HEK293 (cell line): ENCODE data around the gene SELENOT.

ENCODE experiments used
- CTCF ChIA-PET: fragments of 350-600 bp; formaldehyde crosslinking; extraction: SDS; loops from one replicate; lab custom pipeline; 2021; ENCODE audit warnings: antibody characterized with exemption; lab: Yijun Ruan, JAX
- POLR2A ChIA-PET: fragments of 300-600 bp; formaldehyde crosslinking; extraction: SDS; loops from one replicate; lab custom pipeline; 2020; ENCODE audit warnings: antibody characterized with exemption, inconsistent platforms; lab: Yijun Ruan, JAX
- H3K27ac ChIP-seq: fragments of 200-500 bp; sonication (Bioruptor generic); 2 replicates; pipeline ENCODE4 v1.5.1; 2014; ENCODE audit warnings: low read depth, low read length, control low read depth, inconsistent platforms; ENCODE audit errors: extremely low read depth
- H3K36me3 ChIP-seq, 2 experiments: fragments of 200-500 bp in 1 of 2; sonication (Bioruptor generic) in 1 of 2; 1 replicate in 1 of 2; 2 replicates in 1 of 2; pipeline ENCODE4 v1.5.1; 2014 to 2017; ENCODE audit warnings: inconsistent platforms in 2 of 2, low read length in 2 of 2; ENCODE audit not compliant: control insufficient read depth in 2 of 2, insufficient read depth in 1 of 2
- H3K4me1 ChIP-seq: fragments of 200-500 bp; sonication (Bioruptor generic); 2 replicates; pipeline ENCODE4 v1.5.1; 2014; ENCODE audit warnings: mild to moderate bottlenecking, low read length, inconsistent platforms; ENCODE audit not compliant: control insufficient read depth, insufficient read depth
- H3K4me3 ChIP-seq: 2 replicates; pipeline ENCODE4 v1.5.1; 2011; ENCODE audit warnings: low read depth, mild to moderate bottlenecking, control low read depth, low read length, moderate library complexity
- H3K9me3 ChIP-seq: fragments of 200-500 bp; sonication (Bioruptor generic); 2 replicates; pipeline ENCODE4 v1.5.1; 2014; ENCODE audit warnings: low read depth, low read length, inconsistent platforms; ENCODE audit not compliant: control insufficient read depth, insufficient read depth
- KLF1 ChIP-seq: fragments of 450-650 bp; formaldehyde crosslinking; IDR thresholded peaks from 2 replicates; pipeline ENCODE4 v1.5.1; 2016; ENCODE audit warnings: missing biosample characterization, missing genetic modification characterization
- MEIS1 ChIP-seq: sonication (generic); formaldehyde crosslinking; IDR thresholded peaks from 2 replicates; pipeline ENCODE4 v1.8.1; 2022; ENCODE audit warnings: missing genetic modification reagents, mild to moderate bottlenecking, borderline replicate concordance
- MYNN ChIP-seq: fragments of 450-650 bp; formaldehyde crosslinking; IDR thresholded peaks from 2 replicates; pipeline ENCODE4 v1.5.1; 2016; ENCODE audit warnings: missing biosample characterization, missing genetic modification characterization, borderline replicate concordance
- PRDM1 ChIP-seq: fragments of 450-650 bp; formaldehyde crosslinking; IDR thresholded peaks from 2 replicates; pipeline ENCODE4; 2016; ENCODE audit warnings: missing biosample characterization, missing genetic modification characterization
- REST ChIP-seq: fragments of 450-650 bp; formaldehyde crosslinking; IDR thresholded peaks from 2 replicates; pipeline ENCODE4 v1.5.1; 2016; ENCODE audit warnings: missing biosample characterization, missing genetic modification characterization
- ZBTB44 ChIP-seq: fragments of 450-650 bp; IDR thresholded peaks from 2 replicates; pipeline ENCODE4 v1.5.1; 2018; ENCODE audit warnings: missing biosample characterization, mild to moderate bottlenecking, missing genetic modification characterization
- ZIC2 ChIP-seq: fragments of 450-650 bp; formaldehyde crosslinking; IDR thresholded peaks from 2 replicates; pipeline ENCODE4 v1.5.1; 2016; ENCODE audit warnings: missing biosample characterization, missing genetic modification characterization
- ZNF10 ChIP-seq: fragments of 450-650 bp; formaldehyde crosslinking; IDR thresholded peaks from 2 replicates; pipeline ENCODE4 v1.5.1; 2017; ENCODE audit warnings: missing biosample characterization, missing genetic modification characterization
- ZNF155 ChIP-seq: fragments of 450-650 bp; formaldehyde crosslinking; IDR thresholded peaks from 2 replicates; pipeline ENCODE4 v1.5.1; 2016; ENCODE audit warnings: missing biosample characterization, missing genetic modification characterization
- ZNF157 ChIP-seq: fragments of 450-650 bp; formaldehyde crosslinking; IDR thresholded peaks from 2 replicates; pipeline ENCODE4 v1.5.1; 2016; ENCODE audit warnings: missing biosample characterization, missing genetic modification characterization
- ZNF174 ChIP-seq: fragments of 450-650 bp; formaldehyde crosslinking; IDR thresholded peaks from 2 replicates; pipeline ENCODE4 v1.5.0; 2017; ENCODE audit warnings: missing biosample characterization, mild to moderate bottlenecking, missing genetic modification characterization
- ZNF221 ChIP-seq: fragments of 450-650 bp; formaldehyde crosslinking; IDR thresholded peaks from 2 replicates; pipeline ENCODE4 v1.5.1; 2017; ENCODE audit warnings: missing biosample characterization, missing genetic modification characterization, borderline replicate concordance
- ZNF223 ChIP-seq: fragments of 450-650 bp; formaldehyde crosslinking; IDR thresholded peaks from 2 replicates; pipeline ENCODE4 v1.5.1; 2016; ENCODE audit warnings: missing biosample characterization, missing genetic modification characterization
- ZNF248 ChIP-seq: fragments of 450-650 bp; formaldehyde crosslinking; IDR thresholded peaks from 2 replicates; pipeline ENCODE4 v1.5.1; 2017; ENCODE audit warnings: missing biosample characterization, missing genetic modification characterization
- ZNF26 ChIP-seq: fragments of 450-650 bp; formaldehyde crosslinking; IDR thresholded peaks from 2 replicates; pipeline ENCODE4 v1.5.1; 2016; ENCODE audit warnings: missing biosample characterization, missing genetic modification characterization
- ZNF350 ChIP-seq: fragments of 450-650 bp; formaldehyde crosslinking; IDR thresholded peaks from 2 replicates; pipeline ENCODE4 v1.5.0; 2017; ENCODE audit warnings: missing biosample characterization, mild to moderate bottlenecking, missing genetic modification characterization
- ZNF521 ChIP-seq: fragments of 450-650 bp; formaldehyde crosslinking; IDR thresholded peaks from 2 replicates; pipeline ENCODE4 v1.5.1; 2017; ENCODE audit warnings: missing biosample characterization, mild to moderate bottlenecking, missing genetic modification characterization
- ZNF548 ChIP-seq: fragments of 450-650 bp; formaldehyde crosslinking; IDR thresholded peaks from 2 replicates; pipeline ENCODE4 v1.5.1; 2016; ENCODE audit warnings: missing biosample characterization, missing genetic modification characterization
- ZNF555 ChIP-seq: fragments of 450-650 bp; formaldehyde crosslinking; conservative IDR thresholded peaks from 2 replicates; pipeline ENCODE4 v1.5.1; 2017; ENCODE audit warnings: missing biosample characterization, mild to moderate bottlenecking, missing genetic modification characterization, inconsistent platforms
- ZNF560 ChIP-seq: fragments of 450-650 bp; formaldehyde crosslinking; IDR thresholded peaks from 2 replicates; pipeline ENCODE4 v1.5.1; 2017; ENCODE audit warnings: missing biosample characterization, missing genetic modification characterization, borderline replicate concordance
- ZNF571 ChIP-seq: fragments of 450-650 bp; formaldehyde crosslinking; IDR thresholded peaks from 2 replicates; pipeline ENCODE4 v1.5.0; 2017; ENCODE audit warnings: missing biosample characterization, missing genetic modification characterization
- ZNF76 ChIP-seq: fragments of 450-650 bp; formaldehyde crosslinking; IDR thresholded peaks from 2 replicates; pipeline ENCODE4; 2016; ENCODE audit warnings: low read depth, missing biosample characterization, missing genetic modification characterization, borderline replicate concordance
- ZSCAN30 ChIP-seq: fragments of 450-650 bp; IDR thresholded peaks from 2 replicates; pipeline ENCODE4 v1.5.1; 2018; ENCODE audit warnings: missing biosample characterization, mild to moderate bottlenecking, missing genetic modification characterization, moderate library complexity

SELENOT gene

GRCh38 chr3:150581174-150581573 lies 21.9 kb upstream of the SELENOT start:
- TF ChIP-seq ZNF555 (tag by site-specific recombination) (no peak), REST (no peak), ZSCAN30 (tag by site-specific recombination) (no peak), MEIS1 (CRISPR knock-in tag) (no peak)
- TF ChIP-seq, all 188 proteins: peak for 0
- Histone ChIP-seq H3K27ac (no peak overlapping the region), H3K4me1 (no peaks in the 10 kb centered on the region), H3K4me3 (no peak overlapping the region), H3K9me3 (no peaks in the 10 kb centered on the region), H3K36me3 (peaks cover 9 to 74% of the 10 kb centered on the region in 2 experiments; a peak in 2 of 3 replicates)
- ChIA-PET POLR2A (no interaction called here), CTCF (no interaction called here)

- Histone ChIP-seq H3K9me3 (no peaks in the 10 kb centered on the region), H3K4me3 (no peak overlapping the region), H3K27ac (no peak overlapping the region), H3K36me3 (peaks cover 0 to 67% of the 10 kb centered on the region in 2 experiments; a peak in 2 of 3 replicates), H3K4me1 (no peaks in the 10 kb centered on the region)
- TF ChIP-seq ZBTB44 (tag by site-specific recombination), result no peak
- no peak for TF ChIP-seq ZNF26 (tag by site-specific recombination)
- TF ChIP-seq ZNF221 (tag by site-specific recombination), result no peak
- TF ChIP-seq ZIC2 (tag by site-specific recombination), result no peak
- no peak for TF ChIP-seq ZNF174
- TF ChIP-seq ZNF521, result no peak
- TF ChIP-seq ZNF548 (tag by site-specific recombination), result no peak
- no peak for TF ChIP-seq ZNF157
- TF ChIP-seq ZNF571 (tag by site-specific recombination), result no peak
- no peak for TF ChIP-seq PRDM1 (tag by site-specific recombination)
- TF ChIP-seq ZNF76, result no peak
- no peak for TF ChIP-seq ZNF560
- TF ChIP-seq ZNF223 (tag by site-specific recombination), result no peak
- TF ChIP-seq KLF1, result no peak
- no peak for TF ChIP-seq ZNF248
- no peak for TF ChIP-seq ZNF350 (tag by site-specific recombination)
- no peak for TF ChIP-seq ZNF10 (tag by site-specific recombination)
- no peak for TF ChIP-seq ZNF155 (tag by site-specific recombination)
- TF ChIP-seq MYNN (tag by site-specific recombination), result no peak
- CTCF ChIA-PET, result no interaction called here
- POLR2A ChIA-PET, result no interaction called here
These were observed 20.5 kb upstream of the SELENOT start for GRCh38 chr3:150582620-150583019.
